HG03196 (cell line): ENCODE results near the gene MAP3K13.
"Not testable (repeated sequence)": the region's sequence is repeated elsewhere in the genome, so short reads cannot be mapped to it uniquely, and the experiment has no call there.

Source experiments
- ATAC-seq: cut with Tn5 transposase; IDR thresholded peaks from one replicate; pipeline ENCODE4 v1.9.1; 2021; ENCODE audit not compliant: unreplicated experiment

Gene MAP3K13

GRCh38 chr3:185442031-185442430, 79.1 kb downstream of the MAP3K13 start:
- ATAC-seq = no peak

GRCh38 chr3:185444329-185444728, 81.4 kb downstream of the MAP3K13 start:
- ATAC-seq = no peak

GRCh38 chr3:185448107-185448506, 85.2 kb downstream of the MAP3K13 start:
- no peak for ATAC-seq

- not testable (repeated sequence) for ATAC-seq
Observed at GRCh38 chr3:185451432-185451831, 88.5 kb downstream of the MAP3K13 start.

GRCh38 chr3:185457376-185457775, 94.4 kb downstream of the MAP3K13 start:
- no peak for ATAC-seq

GRCh38 chr3:185460309-185460708, 97.4 kb downstream of the MAP3K13 start:
- no peak for ATAC-seq

GRCh38 chr3:185460719-185461350, 97.9 kb downstream of the MAP3K13 start:
- ATAC-seq = no peak

GRCh38 chr3:185465471-185465870, 102.5 kb downstream of the MAP3K13 start:
- ATAC-seq = no peak

GRCh38 chr3:185466123-185466522, 103.2 kb downstream of the MAP3K13 start:
- ATAC-seq = not testable (repeated sequence)

- no peak for ATAC-seq
Observed at GRCh38 chr3:185469542-185469941, 106.6 kb downstream of the MAP3K13 start.

- ATAC-seq = no peak
Observed at GRCh38 chr3:185470323-185470722, 107.4 kb downstream of the MAP3K13 start.

GRCh38 chr3:185473290-185473815, 110.4 kb downstream of the MAP3K13 start:
- ATAC-seq = no peak

- ATAC-seq = not testable (repeated sequence)
Observed at GRCh38 chr3:185474922-185475321, 112.0 kb downstream of the MAP3K13 start.

GRCh38 chr3:185477316-185477715, 114.4 kb downstream of the MAP3K13 start:
- no peak for ATAC-seq

GRCh38 chr3:185479373-185479945, 116.5 kb downstream of the MAP3K13 start:
- no peak for ATAC-seq

- ATAC-seq = no peak
Observed at GRCh38 chr3:185484296-185484695, 121.4 kb downstream of the MAP3K13 start.

- no peak for ATAC-seq
Observed at GRCh38 chr3:185486394-185486793, 123.5 kb downstream of the MAP3K13 start.

- ATAC-seq = no peak
Observed at GRCh38 chr3:185488465-185488864, 125.5 kb downstream of the MAP3K13 start.

- no peak for ATAC-seq
Observed at GRCh38 chr3:185489462-185489861, 126.5 kb downstream of the MAP3K13 start.

- ATAC-seq = no peak
Observed at GRCh38 chr3:185490241-185490640, 127.3 kb downstream of the MAP3K13 start.

GRCh38 chr3:185498503-185499396, 135.8 kb downstream of the MAP3K13 start, which contains the start of gene TMEM41A:
Gene TMEM41A (minus strand): TSS chr3:185499035. CDS start chr3:185498961, 74 bp downstream.
- peak; percentile 93 for ATAC-seq
